ENCODE measurements around the gene RPIA.

DNA sequence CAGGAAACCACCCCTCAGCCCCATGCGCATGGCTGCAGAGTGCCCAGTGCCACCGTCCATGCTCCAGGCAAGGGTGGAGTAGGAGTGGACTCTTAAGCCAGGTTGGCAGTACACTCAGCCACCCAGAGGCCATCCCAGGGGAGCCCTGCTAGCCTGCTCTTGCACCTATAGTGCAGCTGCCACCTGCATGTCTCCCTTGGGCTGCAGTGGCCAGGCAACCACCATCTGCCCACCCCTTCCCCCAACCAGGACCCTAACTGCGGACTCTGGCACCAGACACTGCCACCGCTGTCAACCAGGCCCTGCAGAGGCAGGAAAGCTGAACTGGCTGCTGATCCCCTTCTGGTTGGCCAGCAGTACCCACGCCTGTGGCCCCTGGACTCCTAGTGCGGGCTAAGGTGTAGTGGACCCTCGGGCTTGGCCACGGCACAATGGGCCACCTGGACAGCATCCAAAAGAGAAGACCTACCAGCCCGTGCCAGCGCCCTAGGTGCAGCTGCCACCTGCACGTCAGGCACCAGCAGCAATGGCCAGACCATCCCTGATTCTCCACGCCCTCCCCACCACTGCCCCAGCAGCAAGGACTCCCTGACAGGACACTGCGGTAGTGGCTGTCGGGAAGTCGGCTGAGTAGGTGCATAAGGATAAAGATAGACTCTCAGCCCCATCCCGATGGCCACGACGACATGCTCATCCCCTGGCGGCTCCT is 72.8 kb downstream of the RPIA start:
- TF ChIP-seq, protein P1, sequence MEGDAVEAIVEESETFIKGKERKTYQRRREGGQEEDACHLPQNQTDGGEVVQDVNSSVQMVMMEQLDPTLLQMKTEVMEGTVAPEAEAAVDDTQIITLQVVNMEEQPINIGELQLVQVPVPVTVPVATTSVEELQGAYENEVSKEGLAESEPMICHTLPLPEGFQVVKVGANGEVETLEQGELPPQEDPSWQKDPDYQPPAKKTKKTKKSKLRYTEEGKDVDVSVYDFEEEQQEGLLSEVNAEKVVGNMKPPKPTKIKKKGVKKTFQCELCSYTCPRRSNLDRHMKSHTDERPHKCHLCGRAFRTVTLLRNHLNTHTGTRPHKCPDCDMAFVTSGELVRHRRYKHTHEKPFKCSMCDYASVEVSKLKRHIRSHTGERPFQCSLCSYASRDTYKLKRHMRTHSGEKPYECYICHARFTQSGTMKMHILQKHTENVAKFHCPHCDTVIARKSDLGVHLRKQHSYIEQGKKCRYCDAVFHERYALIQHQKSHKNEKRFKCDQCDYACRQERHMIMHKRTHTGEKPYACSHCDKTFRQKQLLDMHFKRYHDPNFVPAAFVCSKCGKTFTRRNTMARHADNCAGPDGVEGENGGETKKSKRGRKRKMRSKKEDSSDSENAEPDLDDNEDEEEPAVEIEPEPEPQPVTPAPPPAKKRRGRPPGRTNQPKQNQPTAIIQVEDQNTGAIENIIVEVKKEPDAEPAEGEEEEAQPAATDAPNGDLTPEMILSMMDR (IDR thresholded peaks at IDR 0.05; ENCODE audit: low read depth, low read length): no peak
- TF ChIP-seq, protein P2, sequence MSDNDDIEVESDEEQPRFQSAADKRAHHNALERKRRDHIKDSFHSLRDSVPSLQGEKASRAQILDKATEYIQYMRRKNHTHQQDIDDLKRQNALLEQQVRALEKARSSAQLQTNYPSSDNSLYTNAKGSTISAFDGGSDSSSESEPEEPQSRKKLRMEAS (IDR thresholded peaks at IDR 0.05; ENCODE audit: low read depth, low read length): no peak
- no peak for TF ChIP-seq POLR2A (IDR thresholded peaks at IDR 0.05; ENCODE audit: extremely low read depth, insufficient read length)
